GM18519 (cell line): ENCODE data around the gene TIMM23.
A peak's percentile ranks its signal among the peaks of the same experiment; 100 is the strongest.
"Not testable (repeated sequence)": the region's sequence is repeated elsewhere in the genome, so short reads cannot be mapped to it uniquely, and the experiment has no call there.

Experiments used
- ATAC-seq: cut with Tn5 transposase; IDR thresholded peaks from one replicate; pipeline ENCODE4 v1.9.1; 2021; ENCODE audit warnings: mild to moderate bottlenecking, moderate library complexity; ENCODE audit not compliant: unreplicated experiment, low FRiP score

TIMM23 gene

DNA sequence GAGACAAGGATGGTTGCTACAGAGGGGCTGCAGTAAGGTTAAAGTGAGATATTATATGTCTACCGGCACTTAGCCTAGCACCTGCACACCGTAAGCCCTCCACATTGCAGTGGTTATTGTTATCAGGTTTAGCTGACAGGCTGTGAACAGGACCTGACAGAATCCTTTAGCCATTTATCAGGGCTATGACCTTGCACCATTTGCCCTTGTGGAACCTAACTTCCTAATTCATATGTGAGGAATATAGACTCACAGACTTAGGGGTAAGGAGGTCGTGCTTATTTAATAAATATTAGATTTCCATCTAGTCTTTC, 48.0 kb downstream of the TIMM23 start:
- no peak for ATAC-seq

DNA sequence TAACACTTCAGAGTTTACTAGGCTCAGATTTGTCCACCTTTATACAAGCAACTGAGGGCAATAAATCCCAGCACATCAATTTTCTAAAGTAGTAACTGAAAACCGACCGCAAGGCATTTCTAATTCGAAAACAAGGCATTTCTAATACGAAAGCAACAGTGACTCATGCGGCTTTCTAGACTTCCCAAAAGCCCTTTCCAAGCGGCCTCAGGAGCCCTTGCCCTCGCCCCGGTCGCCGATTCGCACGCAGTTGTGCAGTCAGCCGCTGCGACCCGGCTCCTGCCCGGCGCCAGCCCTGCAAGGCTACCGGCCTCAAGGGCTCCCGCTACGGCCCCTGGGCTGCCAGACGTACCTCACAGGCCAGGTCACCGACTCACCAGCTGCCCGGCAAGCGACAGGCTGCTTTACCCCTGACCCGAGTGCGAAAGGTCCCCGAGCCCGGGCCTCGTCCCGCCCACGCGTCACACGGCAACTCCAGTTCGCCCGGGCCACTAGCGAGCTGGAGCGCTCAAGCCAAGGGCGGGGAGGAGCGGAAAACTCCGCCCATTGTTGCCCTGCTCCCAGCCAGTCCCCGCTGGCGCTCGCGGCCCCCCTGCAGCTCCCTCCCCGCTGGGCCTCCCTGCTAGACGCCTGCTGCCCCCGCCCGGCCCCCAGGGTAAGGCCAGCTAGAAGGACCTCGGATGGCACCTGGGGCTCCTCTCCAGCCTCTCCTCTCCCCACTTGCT, 50.9 kb downstream of the TIMM23 start:
- peak; percentile 75 for ATAC-seq

DNA sequence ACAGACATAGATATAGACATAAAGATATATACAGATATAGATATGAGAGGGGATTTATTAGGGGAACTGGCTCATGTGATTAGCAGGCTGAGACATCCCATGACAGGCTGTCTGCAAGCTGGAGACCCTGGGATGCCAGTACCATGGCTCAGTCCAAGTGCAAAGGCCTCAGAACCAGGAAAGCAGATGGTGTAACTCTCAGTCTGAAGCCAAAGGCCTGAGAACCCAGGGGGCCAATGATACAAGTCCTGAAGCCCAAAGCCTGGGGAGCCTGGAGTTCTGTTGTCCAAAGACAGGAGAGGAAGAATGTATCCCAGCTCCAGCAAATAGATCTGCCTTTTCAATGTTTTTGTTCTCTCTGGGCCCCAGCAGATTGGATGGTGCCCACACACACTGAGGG, 52.7 kb downstream of the TIMM23 start:
- no peak for ATAC-seq

DNA sequence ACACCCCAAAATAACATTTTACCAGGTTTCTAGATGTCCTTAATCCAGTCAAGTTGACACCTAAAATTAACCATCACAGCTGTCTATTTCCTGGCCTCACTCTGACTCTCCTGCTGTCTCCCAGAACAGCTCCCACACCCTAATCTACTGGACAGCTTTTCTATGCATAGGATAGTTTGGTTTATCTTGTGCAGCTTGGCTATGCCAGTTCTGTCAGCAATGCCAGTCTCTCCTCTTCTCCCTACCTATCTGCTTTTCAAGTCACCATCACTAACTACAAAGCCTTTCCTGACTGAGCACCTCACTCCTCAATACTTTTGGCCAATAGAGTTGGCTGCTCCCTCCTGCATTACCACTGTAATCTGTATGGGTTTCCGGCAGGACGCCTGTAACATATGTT, 53.1 kb downstream of the TIMM23 start:
- ATAC-seq = no peak

DNA sequence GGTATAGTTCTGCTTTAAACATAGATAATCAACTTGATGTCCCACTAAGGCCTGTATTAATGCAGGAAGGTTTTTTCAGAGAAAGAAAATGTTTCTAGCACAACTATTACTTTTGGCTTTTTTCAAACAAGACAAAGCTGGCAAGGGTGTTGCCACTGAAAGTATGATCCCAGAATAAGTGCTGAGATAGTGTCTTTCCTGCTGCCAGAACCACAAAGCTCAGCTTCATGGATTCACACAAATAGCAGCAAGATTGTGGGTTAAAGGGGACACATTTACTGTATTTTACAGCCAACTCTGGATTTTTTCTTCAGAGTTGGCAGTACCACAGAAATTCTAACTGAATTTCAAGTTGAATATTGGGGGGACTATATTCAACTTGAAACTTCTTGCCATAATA, 53.8 kb downstream of the TIMM23 start:
- no peak for ATAC-seq

DNA sequence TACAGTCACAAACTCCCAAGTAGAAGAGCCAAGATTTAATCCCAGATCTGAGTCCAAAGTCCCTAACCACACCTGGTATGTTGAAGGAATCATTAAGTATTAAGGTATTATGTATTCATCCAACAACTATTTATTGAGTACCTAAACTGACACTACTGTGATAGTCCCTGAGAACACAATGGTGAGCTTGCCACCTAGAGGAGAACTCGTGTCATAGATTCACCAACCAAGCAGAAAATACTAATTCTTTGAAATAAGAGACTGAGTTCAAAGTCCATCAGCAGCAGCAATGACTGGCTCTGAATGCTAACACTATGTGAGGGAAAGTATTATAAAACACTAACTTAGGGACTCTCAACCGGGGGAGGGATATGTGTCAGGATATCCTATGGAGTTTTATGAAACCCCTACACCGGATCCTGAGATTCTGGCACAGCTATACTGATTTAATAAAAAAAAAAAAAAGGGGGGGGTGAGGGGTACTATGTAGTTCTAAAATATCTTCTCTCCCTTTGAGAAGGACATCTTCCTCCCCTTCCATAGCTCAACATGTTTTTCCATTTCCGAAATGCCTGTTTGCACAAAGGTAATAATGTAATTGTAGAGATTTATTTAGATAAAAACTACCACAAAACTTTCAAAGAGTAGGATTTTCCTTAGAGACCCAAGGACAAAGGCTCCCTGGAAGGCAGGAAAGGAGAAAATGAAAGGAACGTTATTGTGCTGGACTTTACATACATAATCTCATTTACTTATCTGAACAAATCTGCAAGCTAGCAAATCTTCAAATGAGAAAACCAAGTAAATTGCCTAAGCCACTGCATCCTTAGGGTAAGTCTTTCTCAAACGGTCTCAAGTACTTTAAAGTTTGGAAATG, 56.5 kb downstream of the TIMM23 start:
- peak; percentile 44 for ATAC-seq

DNA sequence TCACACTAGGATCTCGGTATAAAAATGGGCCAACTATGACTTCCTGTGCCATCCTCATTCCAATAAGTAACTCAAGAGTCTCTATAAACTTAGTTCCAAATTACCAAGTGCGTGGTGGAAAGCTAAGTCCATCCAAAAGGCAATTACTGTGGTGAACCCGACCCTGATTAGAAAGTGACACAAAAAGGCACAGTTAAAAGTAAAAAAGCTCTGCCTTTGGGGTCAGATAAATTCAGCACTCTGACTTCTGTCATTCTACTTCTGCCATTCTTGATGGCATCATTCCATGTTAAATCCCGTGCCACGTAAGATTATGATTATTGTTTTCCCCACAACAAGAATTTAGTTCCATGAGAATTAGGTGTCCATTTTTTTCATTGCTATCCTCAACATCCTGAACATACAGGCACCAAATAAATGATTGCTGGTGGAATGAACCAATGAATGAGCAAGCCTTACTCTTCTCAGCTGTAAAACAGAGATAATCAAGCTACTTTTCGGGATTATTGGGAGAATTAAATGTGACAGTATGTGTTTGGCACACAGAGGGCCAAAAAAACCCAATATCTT, 57.3 kb downstream of the TIMM23 start:
- no peak for ATAC-seq

DNA sequence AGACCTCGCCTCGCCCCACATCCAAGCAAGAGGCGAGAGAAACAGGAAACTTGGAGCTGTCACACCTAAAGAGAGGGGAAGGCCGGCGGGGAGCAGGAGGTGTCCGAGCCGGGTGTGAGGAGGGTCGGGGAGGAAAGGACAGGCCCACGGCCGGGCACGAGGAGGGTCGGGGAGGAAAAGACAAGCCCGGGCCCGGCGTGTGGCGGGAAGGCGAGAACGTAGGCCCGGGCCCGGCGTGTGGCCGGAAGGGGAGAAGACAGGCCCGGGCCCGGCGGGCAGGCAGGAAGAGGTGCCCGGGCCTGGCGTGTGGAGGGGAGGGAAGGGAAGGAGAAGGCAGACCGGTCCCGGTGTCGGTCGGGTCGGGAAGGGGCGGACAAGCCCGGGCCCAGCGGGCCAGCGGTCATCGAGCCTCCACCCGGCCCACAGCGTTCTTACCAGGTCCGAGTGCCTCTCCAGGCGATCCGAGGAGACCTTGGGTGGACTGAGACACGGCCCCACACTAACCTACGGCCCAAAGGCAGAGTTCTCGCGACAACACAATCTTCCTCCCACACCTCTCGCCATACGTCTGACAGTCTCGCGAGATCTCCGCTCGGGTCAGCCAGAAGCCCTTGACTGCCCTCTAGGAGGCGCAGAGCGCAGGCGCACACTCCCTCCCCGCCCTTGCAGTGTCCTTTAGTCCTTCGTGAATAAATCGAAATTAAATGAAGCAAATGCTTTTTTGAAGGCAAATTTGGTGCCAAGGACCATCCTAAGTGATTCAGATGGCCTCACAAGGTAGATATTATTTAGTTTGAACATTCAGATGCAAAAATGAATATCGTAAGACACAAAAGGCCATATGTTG, 58.0 kb downstream of the TIMM23 start, which contains the start of gene NCOA4:
Gene NCOA4, minus strand, starts transcription at position 533 of the 847 bp plus-strand sequence. CDS start 13,943 bp downstream, outside the sequence.
- ATAC-seq = peak; percentile 91

DNA sequence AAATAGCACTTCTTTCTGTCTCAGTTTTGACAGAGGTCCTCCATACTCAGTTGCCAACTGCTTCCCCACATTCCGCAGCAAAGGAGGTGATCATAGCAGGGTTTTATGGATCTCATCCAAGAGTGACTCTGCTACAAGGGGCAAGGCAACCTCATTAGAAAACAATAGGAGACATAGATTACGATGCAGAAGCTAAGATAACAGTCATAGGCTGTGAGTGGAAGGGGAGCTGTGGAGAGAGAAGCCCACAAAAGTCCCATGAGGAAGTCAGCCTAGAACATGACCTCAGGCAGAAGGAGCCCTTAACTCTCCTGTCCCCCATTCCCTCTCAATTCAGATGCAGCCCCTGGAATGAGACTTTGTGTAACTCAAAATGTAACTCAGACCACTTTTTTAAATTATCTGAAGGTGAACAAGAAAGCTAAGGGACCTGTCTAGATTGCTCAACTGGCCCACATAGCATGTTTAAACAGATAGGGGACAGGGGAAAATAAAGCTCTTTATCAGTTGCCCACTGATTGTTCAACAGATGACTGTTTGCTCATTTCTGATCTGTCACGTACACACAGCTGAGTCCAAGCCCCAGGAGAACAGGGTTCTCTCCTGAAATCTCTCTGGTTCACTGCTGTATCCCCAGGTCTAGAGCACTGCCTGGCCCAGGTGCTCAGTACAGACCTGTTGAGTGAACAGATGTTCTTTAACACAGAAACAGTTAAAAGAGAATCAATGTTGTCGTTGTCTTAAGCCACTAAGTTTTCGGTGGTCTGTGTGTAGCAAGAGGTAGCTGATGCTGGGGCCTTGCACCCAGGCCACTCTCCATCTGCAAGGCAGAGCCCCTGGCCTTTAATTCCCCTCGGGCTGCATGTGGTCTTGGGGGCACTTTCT, 59.6 kb downstream of the TIMM23 start:
- no peak for ATAC-seq

DNA sequence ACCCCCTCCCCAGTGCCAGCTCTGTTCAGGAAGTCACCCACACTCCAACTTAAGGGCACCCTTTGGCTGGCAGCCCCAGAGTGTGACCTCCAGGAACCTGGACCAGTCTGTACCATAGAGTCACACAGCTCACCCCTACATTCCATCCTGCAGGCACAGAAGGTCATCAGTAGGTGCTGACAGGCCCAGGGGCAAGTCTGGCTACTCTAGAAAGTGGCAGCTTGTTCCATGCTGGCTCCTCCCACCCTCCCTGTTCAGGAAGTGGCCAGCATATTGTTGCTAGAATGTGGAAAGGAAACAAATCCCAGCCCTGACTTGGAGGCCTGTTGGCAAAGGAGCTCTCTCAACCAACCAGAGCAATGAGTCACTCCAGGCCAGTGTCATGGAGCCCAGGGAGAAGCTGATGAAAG, 61.3 kb downstream of the TIMM23 start:
- ATAC-seq = no peak

DNA sequence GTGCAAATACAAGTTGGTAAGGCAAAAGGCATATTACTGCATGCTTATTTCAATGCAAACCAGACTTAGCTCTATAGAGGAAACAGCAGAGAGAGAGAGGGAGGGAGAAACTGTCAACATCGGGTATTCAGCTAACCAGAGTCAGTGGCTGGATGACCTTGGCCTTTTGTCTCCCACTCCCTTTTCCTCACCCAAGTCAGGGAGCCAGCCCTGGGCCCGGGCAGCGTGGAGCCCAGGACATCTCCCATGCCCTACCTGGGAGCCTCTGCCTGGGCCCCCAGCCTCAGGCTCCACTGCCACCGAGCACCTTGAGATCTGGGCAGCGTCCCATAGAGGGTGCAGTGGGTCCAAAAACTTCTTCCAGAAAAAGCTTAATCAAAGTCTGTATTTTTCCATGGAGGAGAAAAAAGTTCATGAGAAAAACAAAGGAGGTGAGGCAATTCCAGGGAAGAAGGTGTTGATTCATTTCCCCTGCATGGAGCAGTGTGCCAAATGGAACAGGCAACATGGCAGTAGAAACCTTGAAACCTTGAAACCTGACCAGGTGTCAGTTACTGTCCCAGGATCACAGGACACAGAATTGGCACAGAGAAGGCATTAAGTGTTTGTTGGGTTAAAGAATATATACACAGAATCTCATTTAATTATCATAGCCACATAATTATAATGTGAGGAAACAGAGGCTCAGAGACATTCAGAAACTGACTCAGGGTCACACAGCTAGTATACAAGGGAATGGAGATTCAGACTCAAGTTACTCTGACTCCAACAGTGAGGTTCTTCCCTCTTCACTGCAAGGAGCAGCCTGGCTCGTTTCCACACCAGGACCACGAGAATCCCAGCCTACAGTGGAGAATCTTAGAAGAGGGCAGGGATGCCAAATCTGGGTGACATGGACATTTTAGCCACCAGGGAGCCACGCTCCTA, 63.9 kb downstream of the TIMM23 start:
- no peak for ATAC-seq

DNA sequence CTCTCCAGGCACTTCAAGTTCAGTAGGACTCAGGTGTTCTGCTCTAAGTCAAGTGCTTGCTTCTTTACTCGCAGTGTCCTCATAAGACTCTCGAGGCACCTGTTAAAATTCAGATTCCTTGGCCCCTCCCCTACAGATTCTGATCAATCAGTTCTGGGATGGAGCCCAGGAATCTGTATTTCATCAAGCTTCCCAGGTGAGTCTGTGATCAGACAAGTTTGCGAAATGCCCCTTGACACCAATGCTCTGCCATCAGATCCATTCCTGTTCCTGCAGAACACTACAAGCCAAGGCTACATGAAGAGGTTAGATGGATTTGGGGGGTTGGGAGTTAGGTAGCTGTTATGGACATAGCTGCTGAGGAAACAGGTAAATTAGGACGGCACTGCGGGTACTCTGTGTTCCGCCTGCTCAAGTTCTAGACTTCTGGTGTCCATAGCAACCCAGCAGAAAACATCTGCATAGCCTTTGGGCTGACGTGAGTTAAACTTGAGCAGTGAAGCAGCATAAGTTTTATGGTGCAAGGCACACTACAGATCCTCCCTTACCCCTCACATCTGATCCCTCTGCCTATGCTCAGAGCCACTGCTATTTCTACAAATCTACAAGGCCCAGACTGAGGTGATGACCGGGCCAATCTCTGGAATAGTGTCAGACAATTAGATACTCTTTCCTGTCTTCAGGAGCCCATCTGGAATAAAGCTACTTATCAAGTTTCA, 65.0 kb downstream of the TIMM23 start:
- ATAC-seq = no peak

DNA sequence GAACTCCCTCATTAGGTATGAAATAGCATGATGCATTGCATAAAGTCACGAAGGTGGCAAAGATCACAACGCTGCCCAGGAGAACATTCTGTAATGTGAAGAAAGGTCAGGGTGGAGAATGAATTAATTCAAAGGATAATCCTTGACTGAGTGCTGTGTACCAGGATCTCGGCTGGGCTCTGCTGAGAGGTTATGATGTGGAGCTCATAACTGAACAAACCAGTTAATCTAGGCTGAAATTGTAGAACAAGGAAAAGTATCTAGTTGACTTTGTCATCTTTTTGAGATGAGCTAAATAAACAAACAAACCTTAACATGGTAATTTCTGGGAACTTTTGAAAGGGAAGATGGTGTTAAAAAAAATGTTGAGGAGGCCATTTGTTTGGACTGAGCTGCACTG, 67.7 kb downstream of the TIMM23 start:
- no peak for ATAC-seq

DNA sequence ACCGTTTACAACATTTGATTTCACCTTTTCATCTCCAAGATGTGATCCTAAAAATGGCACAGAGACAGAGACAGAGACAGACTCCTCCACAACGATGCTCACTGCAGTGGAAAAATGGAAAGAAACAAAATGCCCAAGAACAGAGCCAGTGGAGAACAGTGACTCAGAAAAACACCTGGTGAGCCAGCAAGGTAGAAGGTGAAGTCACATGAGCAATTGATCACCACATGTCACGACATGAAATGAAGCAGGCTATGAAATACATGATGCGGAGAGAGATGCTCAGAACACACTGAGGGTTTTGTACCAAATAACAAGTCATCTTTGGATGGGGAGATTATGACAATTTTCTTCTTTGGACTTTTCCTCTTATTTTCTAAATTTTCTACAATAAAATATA, 70.2 kb downstream of the TIMM23 start:
- no peak for ATAC-seq

DNA sequence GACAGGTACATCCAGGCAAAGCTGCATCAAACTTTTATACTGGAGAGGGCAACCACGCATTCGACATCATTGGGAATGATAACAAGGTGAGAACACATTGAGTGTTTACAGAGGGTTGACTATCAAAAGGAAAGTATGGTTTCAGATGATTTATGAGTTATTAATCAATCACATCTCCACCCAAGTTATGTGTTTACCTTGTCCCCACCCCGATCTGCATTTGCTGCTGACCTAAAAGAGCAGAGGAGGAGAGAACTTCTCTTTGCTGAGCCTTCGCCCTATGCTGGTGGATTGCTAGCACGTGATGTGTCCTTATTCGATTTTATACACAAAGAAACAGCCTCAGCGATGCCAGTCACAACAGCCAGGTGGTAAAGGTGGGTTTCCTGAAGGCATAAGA, 74.0 kb downstream of the TIMM23 start, which contains the start of gene MSMB:
Gene MSMB, minus strand, starts transcription at position 9 of the 400 bp plus-strand sequence. CDS start 32 bp downstream, outside the sequence.
- no peak for ATAC-seq

DNA sequence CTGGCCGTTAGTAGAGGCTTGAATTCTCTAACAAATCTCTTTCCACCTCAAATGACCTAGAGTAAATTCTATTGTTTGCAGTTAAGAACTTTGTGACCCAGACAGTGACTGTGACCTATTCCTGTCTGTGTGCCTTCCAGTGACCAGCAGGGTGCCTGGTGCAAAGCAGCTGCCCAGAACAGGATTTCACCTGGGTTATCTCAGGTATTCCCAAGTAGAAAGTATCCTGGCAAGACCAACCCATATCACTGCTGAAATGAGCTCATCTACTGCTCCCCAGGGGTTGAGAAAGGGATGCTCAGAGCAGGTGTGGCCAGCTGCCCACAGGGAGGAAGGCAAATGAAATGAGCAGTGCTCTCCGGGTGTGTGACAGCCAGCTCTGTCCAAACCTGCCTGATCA, 75.9 kb downstream of the TIMM23 start:
- ATAC-seq = no peak

DNA sequence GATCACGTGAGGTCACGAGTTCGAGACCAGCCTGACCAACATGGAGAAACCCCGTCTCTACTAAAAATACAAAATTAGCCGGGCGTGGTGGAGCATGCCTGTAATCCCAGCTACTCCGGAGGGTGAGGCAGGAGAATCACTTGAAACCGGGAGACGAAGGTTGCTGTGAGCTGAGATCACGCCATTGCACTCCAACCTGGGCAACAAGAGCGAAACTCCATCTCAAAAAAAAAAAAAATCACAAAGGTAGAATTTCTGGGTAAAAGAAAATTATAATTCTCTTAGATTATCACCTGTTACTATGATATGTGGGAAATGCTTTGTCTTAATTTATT, 77.2 kb downstream of the TIMM23 start:
- not testable (repeated sequence) for ATAC-seq
